Testis (tissue), 3 donors: ENCODE measurements around the gene EBI3. TPM values are rescaled to one million over a fixed set of nuclear protein-coding genes. Genes with fewer than 3 reads are reported as not detected.

ENCODE experiments used
- DNase-seq: peaks from one replicate; pipeline ENCODE4 v3.0.0-alpha.2; 2019
- H3K27ac ChIP-seq, 2 donors: fragments of 200-600 bp; sonication (generic); one replicate each; pipeline ENCODE4 v1.5.1; 2019
- H3K27me3 ChIP-seq: fragments of 200-600 bp; sonication (generic); one replicate; pipeline ENCODE4 v1.5.1; 2019
- H3K36me3 ChIP-seq: fragments of 200-600 bp; sonication (generic); one replicate; pipeline ENCODE4 v1.5.1; 2017; ENCODE audit warnings: low read depth; ENCODE audit errors: missing control alignments
- H3K4me1 ChIP-seq: fragments of 200-600 bp; sonication (generic); one replicate; pipeline ENCODE4 v1.5.1; 2019
- H3K4me3 ChIP-seq, 2 donors: fragments of 200-600 bp; sonication (generic); one replicate each; pipeline ENCODE4 v1.5.1; 2017 to 2019
- H3K9me3 ChIP-seq: fragments of 200-600 bp; sonication (generic); one replicate; pipeline ENCODE4 v1.5.1; 2017
- CTCF ChIP-seq, 3 experiments: fragments of 450-650 bp in 2 of 3; fragments of 200-600 bp in 1 of 3; sonication (generic) in 1 of 3; IDR thresholded peaks; one replicate each; pipeline ENCODE4 v1.5.1; 2016 to 2019; ENCODE audit warnings: antibody characterized with exemption in 3 of 3, mild to moderate bottlenecking in 2 of 3, moderate library complexity in 1 of 3
- POLR2A ChIP-seq: fragments of 450-650 bp; IDR thresholded peaks from one replicate; pipeline ENCODE4 v1.6.1; 2017; ENCODE audit warnings: antibody characterized with exemption, mild to moderate bottlenecking, moderate library complexity
- WGBS, 2 donors: methylation state at CpG; one replicate each; pipeline ENCODE4 v1.1.5; 2018; 5-methylcytosine and 5-hydroxymethylcytosine counted together
- intact Hi-C: fragments of 100-400 bp; cut with DNase I; formaldehyde crosslinking; loops from one replicate; pipeline ENCODE4 v1.15.1; 2023; ENCODE audit warnings: low total_unique reads
- polyA plus RNA-seq: library from polyadenylated mRNA; stranded (reverse); fragments of 350-450 nt; fragmentation: Illumina TruSeq; extraction: RNeasy Lipid Tissue Mini Kit (QIAGEN cat#74804); gene quantifications from one replicate; pipeline ENCODE4 v1.2.3, GENCODE V29; 2014; ENCODE audit warnings: low read depth, low replicate concordance; ENCODE audit not compliant: insufficient read depth
- total RNA-seq, 2 donors: library from RNA; depleted of rRNA; stranded (reverse); fragments of >200 nt; gene quantifications; one replicate each; pipeline ENCODE4 v1.2.3, GENCODE V29; 2016

The EBI3 gene
- total and polyA plus RNA-seq, 3 donors from 2014 or later = 1.3 to 8.4 (median 1.9) TPM

DNA sequence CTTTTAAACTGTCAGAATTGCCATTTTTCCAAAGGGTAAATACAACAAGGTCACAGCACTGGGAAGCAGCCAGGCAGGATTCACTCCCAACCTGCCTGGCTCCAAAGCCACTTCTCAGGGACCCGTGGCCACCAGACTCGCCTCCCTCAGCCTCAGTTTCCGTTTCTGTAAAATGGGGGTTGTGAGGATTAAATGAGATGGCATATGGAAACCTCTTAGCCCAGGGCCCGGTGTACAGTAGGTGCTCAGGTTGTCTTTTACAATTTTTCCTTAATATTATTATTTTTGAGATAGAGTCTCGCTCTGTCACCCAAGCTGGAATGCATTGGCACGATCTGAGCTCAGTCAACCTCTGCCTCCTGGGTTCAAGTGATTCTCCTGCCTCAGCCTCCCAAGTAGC lies 27.7 kb downstream of the EBI3 start:
- 86 to 91% methylated on average over 5 to 6 of the region's 6 CpGs for WGBS, 2 donors
- H3K36me3 ChIP-seq = no peaks in the 10 kb centered on the region
- TF ChIP-seq CTCF (IDR thresholded peaks at IDR 0.05) (no peak), POLR2A (no peak)
- no peak overlapping the region for H3K27ac ChIP-seq
- no peaks in the 10 kb centered on the region for H3K27me3 ChIP-seq
- no peaks in the 10 kb centered on the region for H3K9me3 ChIP-seq
- no peak for DNase-seq
- intact Hi-C loops = no loop called here
- no peaks in the 10 kb centered on the region for H3K4me1 ChIP-seq
- no peak overlapping the region for H3K4me3 ChIP-seq

DNA sequence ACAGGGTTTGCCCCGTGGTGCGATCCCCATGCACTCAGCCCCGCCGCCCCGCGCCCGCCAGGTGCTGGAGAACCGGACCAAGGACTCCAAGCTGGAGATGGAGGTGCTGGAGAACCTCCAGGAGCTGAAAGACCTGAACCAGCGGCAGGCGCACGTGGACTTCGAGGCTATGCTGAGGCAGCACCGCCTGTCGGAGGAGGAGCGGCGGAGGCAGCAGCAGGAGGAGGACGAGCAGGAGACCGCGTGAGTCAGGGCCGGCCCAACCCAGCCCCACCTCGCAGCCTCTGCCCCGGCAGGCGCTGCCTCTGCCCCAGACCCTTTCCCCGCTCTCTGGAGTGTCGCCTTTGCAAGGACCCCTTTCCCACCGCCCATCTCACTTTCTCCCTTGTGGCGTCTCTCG lies 28.9 kb downstream of the EBI3 start:
- DNase-seq = no peak
- no peak overlapping the region for H3K4me3 ChIP-seq
- 80 to 94% methylated on average over 21 to 26 of the region's 28 CpGs for WGBS, 2 donors
- no peaks in the 10 kb centered on the region for H3K36me3 ChIP-seq
- H3K9me3 ChIP-seq = no peaks in the 10 kb centered on the region
- TF ChIP-seq CTCF (IDR thresholded peaks at IDR 0.05) (no peak), POLR2A (no peak)
- no peak overlapping the region for H3K27ac ChIP-seq
- H3K27me3 ChIP-seq = no peaks in the 10 kb centered on the region
- intact Hi-C loops = no loop called here
- H3K4me1 ChIP-seq = no peaks in the 10 kb centered on the region

DNA sequence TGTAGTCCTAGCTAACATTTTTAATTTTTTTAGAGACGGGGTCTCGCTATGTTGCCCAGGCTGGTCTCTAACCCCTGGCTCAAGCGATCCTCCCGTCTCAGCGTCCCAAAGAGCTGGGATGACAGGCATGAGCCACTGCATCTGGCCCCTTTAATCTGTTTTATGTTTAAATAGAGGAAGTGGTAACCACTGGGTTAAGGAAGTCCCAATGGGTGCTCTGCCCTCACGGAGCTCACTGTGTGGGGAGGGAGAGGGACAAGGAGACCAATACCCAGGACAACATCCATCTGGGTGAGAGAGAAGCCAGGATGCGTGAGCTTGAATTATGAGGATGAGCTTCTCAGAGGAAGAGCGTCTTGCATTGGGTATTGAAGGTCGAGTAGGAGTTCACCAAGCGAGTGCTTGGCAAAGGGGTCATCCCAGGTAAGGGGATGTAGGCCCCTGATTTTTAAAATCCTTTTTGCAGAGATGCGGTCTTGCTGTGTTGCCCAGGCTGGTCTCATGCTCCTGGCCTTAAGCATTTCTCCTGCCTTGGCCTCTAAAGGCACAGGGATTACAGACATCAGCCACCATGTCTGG lies 31.4 kb downstream of the EBI3 start:
- Histone ChIP-seq H3K27me3 (no peaks in the 10 kb centered on the region), H3K9me3 (no peaks in the 10 kb centered on the region), H3K4me3 (no peak overlapping the region), H3K36me3 (no peaks in the 10 kb centered on the region), H3K27ac (no peak overlapping the region), H3K4me1 (no peaks in the 10 kb centered on the region)
- no peak for DNase-seq
- no peak for TF ChIP-seq POLR2A
- no peak for TF ChIP-seq CTCF (IDR thresholded peaks at IDR 0.05)
- intact Hi-C loops = no loop called here
- WGBS, 2 donors = 88 to 92% methylated on average over 11 of the region's 11 CpGs

DNA sequence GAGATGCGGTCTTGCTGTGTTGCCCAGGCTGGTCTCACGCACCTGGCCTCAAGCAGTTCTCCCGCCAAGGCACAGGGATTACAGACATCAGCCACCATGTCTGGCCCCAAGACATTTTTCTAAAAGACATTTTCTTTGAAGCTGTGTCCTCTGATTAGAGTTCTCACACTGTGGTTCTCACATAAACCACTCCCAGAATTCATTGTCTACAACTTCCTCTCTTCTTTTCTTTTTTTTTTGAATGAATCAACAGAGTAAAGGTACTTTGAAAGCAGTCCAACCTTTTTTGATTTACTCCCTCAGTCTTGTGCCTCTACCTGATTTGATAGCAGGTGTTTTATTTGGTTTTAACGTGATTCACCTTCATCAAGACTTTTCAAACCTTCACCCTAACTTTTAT lies 35.5 kb downstream of the EBI3 start:
- intact Hi-C loops = no loop called here
- no peak for DNase-seq
- H3K27me3 ChIP-seq = no peaks in the 10 kb centered on the region
- TF ChIP-seq CTCF (IDR thresholded peaks at IDR 0.05) (no peak), POLR2A (no peak)
- no peak overlapping the region for H3K4me3 ChIP-seq
- no peaks in the 10 kb centered on the region for H3K4me1 ChIP-seq
- H3K36me3 ChIP-seq = no peaks in the 10 kb centered on the region
- H3K27ac ChIP-seq = no peak overlapping the region
- WGBS, 2 donors = 79 to 88% methylated on average over 4 of the region's 4 CpGs
- H3K9me3 ChIP-seq = no peaks in the 10 kb centered on the region

GRCh38 chr19:4266253-4267000 lies 37.1 kb downstream of the EBI3 start:
- no peak overlapping the region for H3K4me3 ChIP-seq
- TF ChIP-seq CTCF (IDR thresholded peaks at IDR 0.05) (no peak), POLR2A (no peak)
- H3K4me1 ChIP-seq = no peaks in the 10 kb centered on the region
- no peaks in the 10 kb centered on the region for H3K36me3 ChIP-seq
- intact Hi-C loops = no loop called here
- H3K27me3 ChIP-seq = no peaks in the 10 kb centered on the region
- WGBS, 2 donors = 87 to 88% methylated on average over 18 of the region's 18 CpGs
- H3K27ac ChIP-seq = no peak overlapping the region
- no peak for DNase-seq
- H3K9me3 ChIP-seq = no peaks in the 10 kb centered on the region
